Upper lobe of left lung (tissue), 6 donors: Measurements from ENCODE around the gene CTDSP1. TPM values are rescaled to one million over a fixed set of nuclear protein-coding genes. Genes with fewer than 3 reads are reported as not detected.

Experiments used
- ATAC-seq, 2 donors: fragments of 200-7000 bp; cut with Tn5 transposase; one replicate each; pipeline ENCODE4 v1.9.1; 2022; ENCODE audit warnings: mild to moderate bottlenecking in 2 of 2, moderate library complexity in 2 of 2; ENCODE audit not compliant: low FRiP score in 2 of 2
- DNase-seq, 2 donors: peaks; one replicate each; pipeline ENCODE4 v3.0.0-alpha.2; 2019 to 2020
- H3K27ac ChIP-seq, 4 donors: fragments of 200-600 bp; sonication (generic); one replicate each; pipeline ENCODE4 v1.5.1; 2016 to 2019
- H3K27me3 ChIP-seq, 4 donors: fragments of 200-600 bp; sonication (generic); one replicate each; pipeline ENCODE4 v1.5.1; 2017 to 2019
- H3K36me3 ChIP-seq, 4 donors: fragments of 200-600 bp; sonication (generic); one replicate each; pipeline ENCODE4 v1.5.1; 2016 to 2019
- H3K4me1 ChIP-seq, 4 donors: fragments of 200-600 bp; sonication (generic); one replicate each; pipeline ENCODE4 v1.5.1; 2018 to 2019
- H3K4me3 ChIP-seq, 4 donors: fragments of 200-600 bp; sonication (generic); one replicate each; pipeline ENCODE4 v1.5.1; 2017 to 2019; ENCODE audit warnings: mild to moderate bottlenecking in 2 of 4, moderate library complexity in 1 of 4
- H3K9me3 ChIP-seq, 4 donors: fragments of 200-600 bp; sonication (generic); one replicate each; pipeline ENCODE4 v1.5.1; 2018 to 2019
- CTCF ChIP-seq, 6 experiments: fragments of 450-650 bp in 4 of 6; fragments of 200-600 bp in 2 of 6; sonication (generic) in 2 of 6; IDR thresholded peaks; one replicate each; pipeline ENCODE4 v1.5.1; 2016 to 2019; ENCODE audit warnings: antibody characterized with exemption in 6 of 6
- EP300 ChIP-seq, 4 donors: sonication (generic); formaldehyde crosslinking; IDR thresholded peaks; one replicate each; pipeline ENCODE4 v1.5.1; 2017; ENCODE audit warnings: antibody characterized with exemption in 4 of 4, control low read depth in 2 of 4
- POLR2A ChIP-seq, 4 donors: fragments of 450-650 bp; IDR thresholded peaks; one replicate each; pipeline ENCODE4 v1.5.1; 2016 to 2017; ENCODE audit warnings: antibody characterized with exemption in 4 of 4, mild to moderate bottlenecking in 2 of 4
- POLR2AphosphoS5 ChIP-seq, 2 donors: sonication (generic); formaldehyde crosslinking; IDR thresholded peaks; one replicate each; pipeline ENCODE4 v1.5.1; 2017; ENCODE audit warnings: antibody characterized with exemption in 2 of 2
- WGBS, 2 donors: methylation state at CpG; one replicate each; pipeline ENCODE4 v1.1.5; 2017 to 2018; 5-methylcytosine and 5-hydroxymethylcytosine counted together
- total RNA-seq, 6 donors: library from RNA; depleted of rRNA in 4 of 6; stranded (reverse); fragments of >200 nt in 4 of 6; gene quantifications; one replicate each; pipeline versions ENCODE4 v1.1.0 to v1.2.1, GENCODE V29; 2016 to 2021
- donor health status: DM: no; HTN: no; CAD: no; lungs with moderate emphysema.
- donor health status: DM: no; HTN: yes; CAD: no; lungs with severe emphysema.

The CTDSP1 gene
- total RNA-seq, 6 donors from 2014 or later, result 96.6 to 239 (median 189) TPM

GRCh38 chr2:218378053-218378452, 21.6 kb upstream of the CTDSP1 start:
- Histone ChIP-seq H3K27ac (peak overlapping the region in 2 of 4 donors; percentile 54 to 68), H3K9me3 (no peaks in the 10 kb centered on the region), H3K4me3 (no peak overlapping the region), H3K4me1 (no peaks in the 10 kb centered on the region), H3K36me3 (no peaks in the 10 kb centered on the region), H3K27me3 (no peaks in the 10 kb centered on the region)
- WGBS, 2 donors, result 76 to 88% methylated on average over 5 of the region's 5 CpGs
- TF ChIP-seq CTCF (IDR thresholded peaks at IDR 0.05) (no peak), POLR2AphosphoS5 (IDR thresholded peaks at IDR 0.05) (peak; percentile 81 to 90), POLR2A (IDR thresholded peaks at IDR 0.05) (peak in 1 of 4 donors; percentile 41), EP300 (IDR thresholded peaks at IDR 0.05) (peak in 1 of 4 donors; percentile 84)
- DNase-seq (peak in 1 of 2 donors; percentile 65), ATAC-seq (peak; percentile 34 to 63)

GRCh38 chr2:218381916-218382366, 17.7 kb upstream of the CTDSP1 start, which contains the start of gene SLC11A1:
SLC11A1 (plus strand) TSS chr2:218382273; CDS start chr2:218382369, 96 bp downstream.
- Histone ChIP-seq H3K4me1 (peaks cover 0 to 3% (median 2%) of the 10 kb centered on the region in 4 donors), H3K27ac (peak within 1 kb of the TSS; percentile 84 to 89 (median 86)), H3K27me3 (no peaks in the 10 kb centered on the region), H3K36me3 (no peaks in the 10 kb centered on the region), H3K4me3 (peak within 1 kb of the TSS in 3 of 4 donors; percentile 25 to 54 (median 35)), H3K9me3 (no peaks in the 10 kb centered on the region)
- WGBS, 2 donors, result 71 to 84% methylated on average over 12 to 13 of the region's 13 CpGs
- TF ChIP-seq POLR2A (IDR thresholded peaks at IDR 0.05) (peak in 3 of 4 donors; percentile 37 to 94 (median 41)), CTCF (IDR thresholded peaks at IDR 0.05) (peak in 1 of 6 experiments; percentile 35), EP300 (IDR thresholded peaks at IDR 0.05) (peak in 3 of 4 donors; percentile 59 to 93 (median 86)), POLR2AphosphoS5 (IDR thresholded peaks at IDR 0.05) (peak; percentile 84 to 92)
- DNase-seq (peak in 1 of 2 donors; percentile 87), ATAC-seq (peak; percentile 83 to 86)

GRCh38 chr2:218382785-218383184, 16.9 kb upstream of the CTDSP1 start:
- TF ChIP-seq POLR2A (IDR thresholded peaks at IDR 0.05) (no peak), EP300 (IDR thresholded peaks at IDR 0.05) (no peak), CTCF (IDR thresholded peaks at IDR 0.05) (no peak), POLR2AphosphoS5 (IDR thresholded peaks at IDR 0.05) (no peak)
- Histone ChIP-seq H3K4me1 (peaks cover 7 to 12% (median 9%) of the 10 kb centered on the region in 4 donors), H3K27ac (peak overlapping the region; percentile 84 to 89 (median 86)), H3K4me3 (peak overlapping the region in 3 of 4 donors; percentile 25 to 54 (median 35)), H3K36me3 (no peaks in the 10 kb centered on the region), H3K9me3 (no peaks in the 10 kb centered on the region), H3K27me3 (no peaks in the 10 kb centered on the region)
- WGBS, 2 donors, result 88 to 93% methylated on average over 5 to 6 of the region's 6 CpGs
- DNase-seq (no peak), ATAC-seq (no peak)

- Histone ChIP-seq H3K36me3 (no peaks in the 10 kb centered on the region), H3K9me3 (no peaks in the 10 kb centered on the region), H3K4me1 (peaks cover 10 to 15% (median 12%) of the 10 kb centered on the region in 4 donors), H3K4me3 (peak overlapping the region in 3 of 4 donors; percentile 25 to 54 (median 35)), H3K27ac (peak overlapping the region; percentile 84 to 89 (median 86)), H3K27me3 (no peaks in the 10 kb centered on the region)
- ATAC-seq (no peak), DNase-seq (peak in 1 of 2 donors; percentile 28)
- peak in 1 of 4 donors; percentile 62 for TF ChIP-seq POLR2A (IDR thresholded peaks at IDR 0.05)
- no peak for TF ChIP-seq POLR2AphosphoS5 (IDR thresholded peaks at IDR 0.05)
- WGBS, 2 donors, result 85 to 100% methylated on average over 1 to 10 of the region's 10 CpGs
Measured at GRCh38 chr2:218383892-218384519, 15.7 kb upstream of the CTDSP1 start.

GRCh38 chr2:218384975-218385374, 14.7 kb upstream of the CTDSP1 start:
- H3K27ac ChIP-seq, result peak overlapping the region in 3 of 4 donors; percentile 84 to 89 (median 88)
- no peaks in the 10 kb centered on the region for H3K27me3 ChIP-seq
- TF ChIP-seq POLR2A (IDR thresholded peaks at IDR 0.05) (peak in 1 of 4 donors; percentile 7), CTCF (IDR thresholded peaks at IDR 0.05) (no peak)
- peak overlapping the region in 3 of 4 donors; percentile 25 to 54 (median 35) for H3K4me3 ChIP-seq
- 81 to 88% methylated on average over 6 to 9 of the region's 9 CpGs for WGBS, 2 donors
- H3K36me3 ChIP-seq, result no peaks in the 10 kb centered on the region
- H3K4me1 ChIP-seq, result peaks cover 10 to 15% (median 12%) of the 10 kb centered on the region in 4 donors
- H3K9me3 ChIP-seq, result no peaks in the 10 kb centered on the region
- ATAC-seq, result no peak
- no peak for DNase-seq
